Vagina (tissue), 2 donors: ENCODE data around the gene GPD2.

ENCODE experiments used
- POLR2A ChIP-seq, 2 donors: fragments of 450-650 bp; IDR thresholded peaks; one replicate each; pipeline ENCODE4 v1.6.1; 2017; ENCODE audit warnings: antibody characterized with exemption in 2 of 2, mild to moderate bottlenecking in 2 of 2, moderate library complexity in 2 of 2
- TF ChIP-seq, protein P1 (sequence below), 3 experiments: fragments of 450-650 bp in 2 of 3; fragments of 200-600 bp in 1 of 3; sonication (generic) in 1 of 3; IDR thresholded peaks; one replicate each; pipeline ENCODE4 v1.5.1; 2017 to 2019; ENCODE audit warnings: antibody characterized with exemption in 3 of 3, mild to moderate bottlenecking in 2 of 3, moderate library complexity in 2 of 3

DNA sequence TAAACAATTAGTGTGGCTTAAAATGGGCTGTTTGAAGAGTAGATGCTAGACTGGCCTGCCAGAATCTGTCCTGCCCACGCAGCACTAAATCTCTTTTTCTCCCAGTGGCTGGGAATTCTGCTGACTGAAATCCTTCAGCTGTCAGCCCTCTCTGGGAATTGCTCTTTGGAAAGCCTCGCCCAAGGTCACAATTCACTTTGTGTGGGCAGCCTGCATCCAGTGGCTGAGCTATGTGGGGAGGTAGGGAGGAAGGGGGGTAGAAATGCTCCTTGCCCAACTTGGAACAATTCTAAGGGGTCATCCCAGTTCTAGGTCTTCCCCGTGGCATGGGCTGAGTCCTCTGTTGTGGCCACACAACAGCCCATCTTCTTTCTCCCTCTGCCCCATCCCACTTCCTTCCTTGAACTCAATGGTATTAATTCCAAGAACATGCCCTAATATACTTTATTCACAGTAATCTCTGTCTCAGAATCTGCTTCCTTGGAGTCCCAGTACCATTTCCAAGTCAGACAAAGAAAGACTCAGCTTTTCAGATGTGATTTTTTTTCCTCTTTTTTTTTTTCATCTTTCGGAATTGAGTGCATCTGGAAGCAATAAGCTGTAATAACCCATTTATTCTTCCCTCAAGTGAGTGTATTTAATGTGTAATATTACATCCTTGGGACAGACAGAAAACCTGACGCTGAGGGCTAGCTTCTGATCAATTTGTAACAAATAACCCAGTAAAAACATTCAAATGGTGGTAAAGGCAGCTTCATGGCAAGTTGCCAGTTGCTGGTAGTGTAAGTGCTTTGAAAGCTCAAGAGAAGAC lies 189.4 kb downstream of the GPD2 start:
- TF ChIP-seq, protein P1, sequence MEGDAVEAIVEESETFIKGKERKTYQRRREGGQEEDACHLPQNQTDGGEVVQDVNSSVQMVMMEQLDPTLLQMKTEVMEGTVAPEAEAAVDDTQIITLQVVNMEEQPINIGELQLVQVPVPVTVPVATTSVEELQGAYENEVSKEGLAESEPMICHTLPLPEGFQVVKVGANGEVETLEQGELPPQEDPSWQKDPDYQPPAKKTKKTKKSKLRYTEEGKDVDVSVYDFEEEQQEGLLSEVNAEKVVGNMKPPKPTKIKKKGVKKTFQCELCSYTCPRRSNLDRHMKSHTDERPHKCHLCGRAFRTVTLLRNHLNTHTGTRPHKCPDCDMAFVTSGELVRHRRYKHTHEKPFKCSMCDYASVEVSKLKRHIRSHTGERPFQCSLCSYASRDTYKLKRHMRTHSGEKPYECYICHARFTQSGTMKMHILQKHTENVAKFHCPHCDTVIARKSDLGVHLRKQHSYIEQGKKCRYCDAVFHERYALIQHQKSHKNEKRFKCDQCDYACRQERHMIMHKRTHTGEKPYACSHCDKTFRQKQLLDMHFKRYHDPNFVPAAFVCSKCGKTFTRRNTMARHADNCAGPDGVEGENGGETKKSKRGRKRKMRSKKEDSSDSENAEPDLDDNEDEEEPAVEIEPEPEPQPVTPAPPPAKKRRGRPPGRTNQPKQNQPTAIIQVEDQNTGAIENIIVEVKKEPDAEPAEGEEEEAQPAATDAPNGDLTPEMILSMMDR (IDR thresholded peaks at IDR 0.05), result no peak
- no peak for TF ChIP-seq POLR2A (IDR thresholded peaks at IDR 0.05)
